ENCODE results near the gene NFIC.

GRCh38 chr19:3465552-3465951 is 99.2 kb downstream of the NFIC start:
- TF ChIP-seq, protein P1, sequence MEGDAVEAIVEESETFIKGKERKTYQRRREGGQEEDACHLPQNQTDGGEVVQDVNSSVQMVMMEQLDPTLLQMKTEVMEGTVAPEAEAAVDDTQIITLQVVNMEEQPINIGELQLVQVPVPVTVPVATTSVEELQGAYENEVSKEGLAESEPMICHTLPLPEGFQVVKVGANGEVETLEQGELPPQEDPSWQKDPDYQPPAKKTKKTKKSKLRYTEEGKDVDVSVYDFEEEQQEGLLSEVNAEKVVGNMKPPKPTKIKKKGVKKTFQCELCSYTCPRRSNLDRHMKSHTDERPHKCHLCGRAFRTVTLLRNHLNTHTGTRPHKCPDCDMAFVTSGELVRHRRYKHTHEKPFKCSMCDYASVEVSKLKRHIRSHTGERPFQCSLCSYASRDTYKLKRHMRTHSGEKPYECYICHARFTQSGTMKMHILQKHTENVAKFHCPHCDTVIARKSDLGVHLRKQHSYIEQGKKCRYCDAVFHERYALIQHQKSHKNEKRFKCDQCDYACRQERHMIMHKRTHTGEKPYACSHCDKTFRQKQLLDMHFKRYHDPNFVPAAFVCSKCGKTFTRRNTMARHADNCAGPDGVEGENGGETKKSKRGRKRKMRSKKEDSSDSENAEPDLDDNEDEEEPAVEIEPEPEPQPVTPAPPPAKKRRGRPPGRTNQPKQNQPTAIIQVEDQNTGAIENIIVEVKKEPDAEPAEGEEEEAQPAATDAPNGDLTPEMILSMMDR (IDR thresholded peaks at IDR 0.05): no peak
- no peak for TF ChIP-seq EP300 (IDR thresholded peaks at IDR 0.05)
- no peak for TF ChIP-seq POLR2A (IDR thresholded peaks at IDR 0.05)
- TF ChIP-seq POLR2AphosphoS5 (IDR thresholded peaks at IDR 0.05): no peak

All from gastroesophageal sphincter (tissue), 3 donors.